T-cell (primary cell): ENCODE measurements around the gene GLOD4. TPM values are rescaled to one million over a fixed set of nuclear protein-coding genes. Genes with fewer than 3 reads are reported as not detected.

ENCODE experiments used
- ATAC-seq, 4 experiments: fragments of 200-7000 bp in 3 of 4; fragments of 150-1000 bp in 1 of 4; cut with Tn5 transposase; replicated peaks in 1 of 4; 1 replicate in 3 of 4; 2 replicates in 1 of 4; pipeline ENCODE4 v1.10.0; 2021; ENCODE audit warnings: moderate library complexity in 3 of 4, mild to moderate bottlenecking in 2 of 4, moderate number of reproducible peaks in 1 of 4
- CTCF ChIA-PET, 2 donors: fragments of 300-600 bp; sonication (Branson Sonifier 250); formaldehyde crosslinking; loops; one replicate each; lab custom pipeline; 2022; ENCODE audit warnings: antibody characterized with exemption in 2 of 2; lab: Charles Lee
- POLR2A ChIA-PET, 2 donors: fragments of 300-600 bp; sonication (Branson Sonifier 250); formaldehyde crosslinking; loops; one replicate each; lab custom pipeline; 2022; ENCODE audit warnings: antibody characterized with exemption in 2 of 2; lab: Charles Lee
- DNase-seq, 35 experiments: peaks; one replicate each; pipeline versions ENCODE4 v3.0.0 to v3.0.0-alpha.2; 2013 to 2023
- H3K27ac ChIP-seq: one replicate; pipeline ENCODE4 v1.5.1; 2013; ENCODE audit warnings: low read length
- H3K27me3 ChIP-seq, 2 experiments: replicated peaks in 1 of 2; 1 replicate in 1 of 2; 2 replicates in 1 of 2; pipeline versions ENCODE4 v1.6.1 to v1.7.0; 2013; ENCODE audit warnings: low read length in 1 of 2, mixed read lengths in 1 of 2; ENCODE audit not compliant: control insufficient read depth in 2 of 2, insufficient read depth in 2 of 2; ENCODE audit errors: extremely low read depth in 1 of 2
- H3K36me3 ChIP-seq, 2 donors: 1 replicate in 1 of 2; 2 replicates in 1 of 2; pipeline versions ENCODE4 v1.6.1 to v1.7.0; 2013; ENCODE audit warnings: low read length in 1 of 2; ENCODE audit not compliant: control insufficient read depth in 2 of 2, insufficient read depth in 1 of 2; ENCODE audit errors: extremely low read depth in 1 of 2
- H3K4me1 ChIP-seq, 2 experiments: 1 replicate in 1 of 2; 2 replicates in 1 of 2; pipeline versions ENCODE4 v1.6.1 to v1.7.0; 2013; ENCODE audit warnings: low read length in 2 of 2, mixed read lengths in 1 of 2; ENCODE audit not compliant: insufficient read depth in 2 of 2, control insufficient read depth in 1 of 2; ENCODE audit errors: extremely low read depth in 1 of 2
- H3K4me3 ChIP-seq, 2 donors: 1 replicate in 1 of 2; 2 replicates in 1 of 2; pipeline versions ENCODE4 v1.5.1 to v1.7.0; 2013; ENCODE audit warnings: mild to moderate bottlenecking in 2 of 2, low read length in 1 of 2, moderate library complexity in 1 of 2; ENCODE audit not compliant: control insufficient read depth in 1 of 2; ENCODE audit errors: extremely low read depth in 1 of 2
- H3K9me3 ChIP-seq: 2 replicates; pipeline ENCODE4 v1.7.0; 2013
- H3K27ac Mint-ChIP-seq, 2 donors: one replicate each; pipeline ENCODE4 v1.8.0; 2020 to 2021; ENCODE audit warnings: mild to moderate bottlenecking in 2 of 2, mixed read lengths in 2 of 2
- H3K27me3 Mint-ChIP-seq, 2 donors: one replicate each; pipeline ENCODE4 v1.8.0; 2021 to 2022; ENCODE audit warnings: mixed read lengths in 2 of 2
- H3K36me3 Mint-ChIP-seq: one replicate; pipeline ENCODE4 v1.8.0; 2021; ENCODE audit warnings: mixed read lengths
- H3K4me1 Mint-ChIP-seq, 3 donors: one replicate each; pipeline ENCODE4 v1.8.0; 2020 to 2022; ENCODE audit warnings: mixed read lengths in 3 of 3, mild to moderate bottlenecking in 1 of 3
- H3K4me3 Mint-ChIP-seq, 3 donors: one replicate each; pipeline ENCODE4 v1.8.0; 2020 to 2022; ENCODE audit warnings: mild to moderate bottlenecking in 3 of 3, mixed read lengths in 3 of 3, moderate library complexity in 3 of 3
- H3K9me3 Mint-ChIP-seq, 3 donors: one replicate each; pipeline ENCODE4 v1.8.0; 2020 to 2022; ENCODE audit warnings: mixed read lengths in 3 of 3
- WGBS: methylation state at CpG from one replicate; pipeline ENCODE4 v1.1.5; 2013; ENCODE audit warnings: missing lambda C conversion rate; ENCODE audit not compliant: insufficient coverage; 5-methylcytosine and 5-hydroxymethylcytosine counted together
- total RNA-seq, 35 experiments: library from RNA in 6 of 35; stranded (reverse) in 6 of 35; fragments of 120-200 nt in 1 of 35; gene quantifications; one replicate each; pipeline versions ENCODE4 v1.2.1 to v1.2.4 and lab custom pipeline; 2013 to 2026

Gene GLOD4
- total RNA-seq, 5 donors from 2014 or later (not counting 1 experiment from before 2014, with no cell fraction given) = 66.9 to 85.1 (median 76.8) TPM

DNA sequence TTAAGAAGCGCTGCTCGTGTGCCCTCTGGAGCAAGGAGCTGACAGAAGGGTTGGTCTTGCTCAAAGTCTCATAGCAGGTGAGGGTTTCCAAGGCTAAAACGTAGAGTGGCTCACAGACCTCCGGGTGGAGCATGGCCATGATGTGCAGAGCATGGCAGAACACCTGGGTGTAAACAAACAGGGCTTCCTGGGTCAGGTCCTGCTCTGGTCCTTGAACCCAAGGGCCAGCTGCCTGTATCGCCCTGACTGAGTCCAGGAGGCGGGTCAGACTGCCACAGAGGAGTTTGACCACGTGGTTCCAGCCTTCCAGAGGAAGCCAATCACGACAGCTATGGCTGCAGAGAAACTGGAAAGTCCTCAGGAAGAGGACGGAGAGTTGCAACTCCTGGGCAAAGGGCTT, 37.1 kb downstream of the GLOD4 start:
- Histone ChIP-seq H3K36me3 (peaks cover 15 to 44% of the 10 kb centered on the region in 2 donors), H3K4me1 (peaks cover 0 to 6% of the 10 kb centered on the region in 2 experiments), H3K4me3 (no peak overlapping the region), H3K9me3 (no peaks in the 10 kb centered on the region), H3K27me3 (no peaks in the 10 kb centered on the region), H3K27ac (no peak overlapping the region)
- H3K27me3 Mint-ChIP-seq = no peaks in the 10 kb centered on the region
- ATAC-seq (no peak), DNase-seq (no peak)
- ChIA-PET CTCF (no interaction called here), POLR2A (no interaction called here)
- no peak overlapping the region for H3K27ac Mint-ChIP-seq
- no peaks in the 10 kb centered on the region for H3K9me3 Mint-ChIP-seq
- H3K4me3 Mint-ChIP-seq = no peak overlapping the region
- peaks cover 14 to 23% (median 23%) of the 10 kb centered on the region in 3 donors for H3K4me1 Mint-ChIP-seq
- H3K36me3 Mint-ChIP-seq = peaks cover 37% of the 10 kb centered on the region
- 89% methylated on average over 9 of the region's 9 CpGs for WGBS

GRCh38 chr17:743139-743538, 38.9 kb downstream of the GLOD4 start:
- no peak for DNase-seq
- no peaks in the 10 kb centered on the region for H3K9me3 Mint-ChIP-seq
- CTCF ChIA-PET = no interaction called here
- POLR2A ChIA-PET = no interaction called here
- H3K4me3 Mint-ChIP-seq = no peak overlapping the region
- peaks cover 0 to 3% of the 10 kb centered on the region in 2 experiments for H3K4me1 ChIP-seq
- no peak overlapping the region for H3K4me3 ChIP-seq
- ATAC-seq = no peak
- no peak overlapping the region for H3K27ac Mint-ChIP-seq
- no peaks in the 10 kb centered on the region for H3K27me3 Mint-ChIP-seq
- no peak overlapping the region for H3K27ac ChIP-seq
- H3K36me3 ChIP-seq = peaks cover 15 to 44% of the 10 kb centered on the region in 2 donors
- H3K4me1 Mint-ChIP-seq = peaks cover 7 to 11% (median 10%) of the 10 kb centered on the region in 3 donors
- H3K27me3 ChIP-seq = no peaks in the 10 kb centered on the region
- peaks cover 32% of the 10 kb centered on the region for H3K36me3 Mint-ChIP-seq
- no CpG with 5 or more reads among the region's 4 CpGs for WGBS
- no peaks in the 10 kb centered on the region for H3K9me3 ChIP-seq

- CTCF ChIA-PET = no interaction called here
These were observed 39.8 kb downstream of the GLOD4 start for GRCh38 chr17:742147-742793.

DNA sequence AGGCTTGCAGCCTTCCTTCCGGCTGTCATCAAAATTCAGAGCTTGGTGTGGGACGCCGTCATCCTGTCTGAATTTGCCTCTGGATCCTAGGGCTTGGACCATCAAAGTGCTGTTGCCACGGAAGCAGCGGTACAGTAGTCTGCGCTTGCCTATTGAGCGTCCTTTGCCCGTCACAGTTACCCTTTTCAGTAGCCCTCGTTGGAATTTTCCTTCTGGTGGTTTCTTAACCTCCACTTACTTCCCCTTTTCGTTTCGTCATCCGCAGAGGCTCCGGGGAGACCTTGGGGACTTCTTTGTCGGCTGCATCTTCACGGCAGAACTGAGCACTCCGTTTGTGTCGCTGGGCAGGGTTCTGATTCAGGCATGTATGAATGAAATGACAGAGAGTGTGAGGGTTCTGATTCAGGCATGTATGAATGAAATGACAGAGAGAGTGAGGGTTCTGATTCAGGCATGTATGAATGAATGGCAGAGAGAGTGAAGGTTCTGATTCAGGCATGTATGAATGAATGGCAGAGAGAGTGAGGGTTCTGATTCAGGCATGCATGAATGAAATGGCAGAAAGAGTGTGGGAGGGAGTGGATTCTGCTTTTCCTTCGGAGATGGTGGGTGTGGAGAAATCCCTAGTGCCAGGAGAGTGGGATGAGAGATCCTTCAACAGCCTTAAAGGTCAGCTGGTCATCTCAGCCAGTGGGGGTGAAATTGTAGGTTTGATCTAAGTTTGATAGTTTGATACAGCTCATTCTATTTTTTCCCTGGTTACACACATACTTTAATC, 41.7 kb downstream of the GLOD4 start:
- peaks cover 0 to 3% of the 10 kb centered on the region in 2 experiments for H3K4me1 ChIP-seq
- no peaks in the 10 kb centered on the region for H3K9me3 Mint-ChIP-seq
- DNase-seq = peak in 7 of 35 experiments; percentile 9 to 49 (median 14)

More at GRCh38 chr17:742147-742793, 39.8 kb downstream of the GLOD4 start:
- Mint-ChIP-seq H3K27ac (no peak overlapping the region), H3K36me3 (peaks cover 27% of the 10 kb centered on the region), H3K4me3 (no peak overlapping the region), H3K27me3 (no peaks in the 10 kb centered on the region), H3K4me1 (peaks cover 6 to 7% (median 7%) of the 10 kb centered on the region in 3 donors), H3K9me3 (no peaks in the 10 kb centered on the region)
- peaks cover 0 to 3% of the 10 kb centered on the region in 2 experiments for H3K4me1 ChIP-seq
- no peak for DNase-seq
- no peak overlapping the region for H3K4me3 ChIP-seq
- peaks cover 15 to 40% of the 10 kb centered on the region in 2 donors for H3K36me3 ChIP-seq
- H3K9me3 ChIP-seq = no peaks in the 10 kb centered on the region
- no peak for ATAC-seq
- 100% methylated on average over 5 of the region's 11 CpGs for WGBS
- no peaks in the 10 kb centered on the region for H3K27me3 ChIP-seq
- POLR2A ChIA-PET = no interaction called here
- no peak overlapping the region for H3K27ac ChIP-seq

GRCh38 chr17:737561-738113, 44.4 kb downstream of the GLOD4 start:
- H3K27me3 Mint-ChIP-seq = no peaks in the 10 kb centered on the region
- DNase-seq (no peak), ATAC-seq (no peak)
- no peaks in the 10 kb centered on the region for H3K9me3 Mint-ChIP-seq
- Histone ChIP-seq H3K27ac (no peak overlapping the region), H3K27me3 (peaks cover 0 to 3% of the 10 kb centered on the region in 2 experiments), H3K4me1 (peaks cover 0 to 10% of the 10 kb centered on the region in 2 experiments), H3K4me3 (no peak overlapping the region), H3K36me3 (peaks cover 0 to 6% of the 10 kb centered on the region in 2 donors), H3K9me3 (no peaks in the 10 kb centered on the region)
- ChIA-PET CTCF (no interaction called here), POLR2A (no interaction called here)
- H3K4me3 Mint-ChIP-seq = no peak overlapping the region
- peaks cover 6 to 18% (median 12%) of the 10 kb centered on the region in 3 donors for H3K4me1 Mint-ChIP-seq
- H3K27ac Mint-ChIP-seq = no peak overlapping the region
- 96% methylated on average over 12 of the region's 13 CpGs for WGBS
- peaks cover 4% of the 10 kb centered on the region for H3K36me3 Mint-ChIP-seq

More for the DNA sequence above, 41.7 kb downstream of the GLOD4 start:
- 49% methylated on average over 14 of the region's 18 CpGs for WGBS
- H3K36me3 Mint-ChIP-seq = peaks cover 17% of the 10 kb centered on the region
- Histone ChIP-seq H3K27ac (no peak overlapping the region), H3K27me3 (no peaks in the 10 kb centered on the region), H3K4me3 (no peak overlapping the region), H3K9me3 (no peaks in the 10 kb centered on the region), H3K36me3 (peaks cover 15 to 22% of the 10 kb centered on the region in 2 donors)
- ATAC-seq = peak in 3 of 4 experiments; percentile 27 to 90 (median 35)
- H3K4me1 Mint-ChIP-seq = peaks cover 6 to 7% (median 7%) of the 10 kb centered on the region in 3 donors
- POLR2A ChIA-PET = no interaction called here
- H3K4me3 Mint-ChIP-seq = peak overlapping the region in 2 of 3 donors; percentile 39 to 43
- no peaks in the 10 kb centered on the region for H3K27me3 Mint-ChIP-seq
- H3K27ac Mint-ChIP-seq = peak overlapping the region; percentile 8 to 36
- CTCF ChIA-PET = no interaction called here

DNA sequence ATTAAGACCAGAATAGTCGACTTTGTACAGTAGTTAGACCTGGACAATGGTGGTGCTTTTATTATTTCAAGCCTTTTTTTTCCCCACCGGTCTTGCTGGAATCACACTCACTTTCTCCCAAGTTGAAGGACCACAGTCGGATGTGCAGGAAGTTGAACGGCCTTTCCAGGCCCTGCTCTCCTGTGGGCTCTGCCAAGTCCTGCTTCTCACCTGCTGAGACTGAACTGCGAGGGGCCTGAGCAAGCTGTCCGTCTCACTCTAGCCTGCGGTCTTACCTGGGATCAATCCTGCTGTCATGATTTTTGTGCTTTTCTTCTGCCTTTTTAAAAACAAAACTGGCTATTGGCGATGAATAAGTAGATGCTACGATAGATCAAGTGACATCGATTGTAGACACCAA, 48.3 kb downstream of the GLOD4 start:
- ATAC-seq = no peak

More for the DNA sequence above, 48.3 kb downstream of the GLOD4 start:
- CTCF ChIA-PET = no interaction called here
- Mint-ChIP-seq H3K27ac (no peak overlapping the region), H3K27me3 (peaks cover 3 to 7% of the 10 kb centered on the region in 2 donors), H3K4me3 (peak overlapping the region; percentile 73 to 82 (median 75)), H3K36me3 (no peaks in the 10 kb centered on the region), H3K4me1 (peaks cover 0 to 17% (median 6%) of the 10 kb centered on the region in 3 donors), H3K9me3 (no peaks in the 10 kb centered on the region)
- Histone ChIP-seq H3K9me3 (no peaks in the 10 kb centered on the region), H3K27me3 (peaks cover 0 to 12% of the 10 kb centered on the region in 2 experiments), H3K27ac (no peak overlapping the region), H3K4me3 (no peak overlapping the region), H3K36me3 (no peaks in the 10 kb centered on the region), H3K4me1 (peaks cover 0 to 14% of the 10 kb centered on the region in 2 experiments)
- no peak for DNase-seq
- POLR2A ChIA-PET = no interaction called here
- 83% methylated on average over 5 of the region's 10 CpGs for WGBS
